Esophagus muscularis mucosa (tissue), 4 donors: ENCODE data around the gene PTPRZ1. TPM values are rescaled to one million over a fixed set of nuclear protein-coding genes. Genes with fewer than 3 reads are reported as not detected.

Source experiments
- DNase-seq: peaks from one replicate; pipeline ENCODE4 v3.0.0-alpha.2; 2017; ENCODE audit errors: extremely low spot score
- H3K27ac ChIP-seq, 4 donors: fragments of 200-600 bp; sonication (generic); replicated peaks in 1 of 4; 1 replicate in 3 of 4; 2 replicates in 1 of 4; pipeline ENCODE4 v1.5.1; 2016 to 2019; ENCODE audit warnings: mild to moderate bottlenecking in 1 of 4
- H3K27me3 ChIP-seq, 4 donors: fragments of 200-600 bp; sonication (generic); one replicate each; pipeline versions ENCODE4 v1.5.1 to v1.6.0; 2016 to 2019
- H3K36me3 ChIP-seq, 4 donors: fragments of 200-600 bp; sonication (generic); one replicate each; pipeline ENCODE4 v1.5.1; 2016 to 2019
- H3K4me1 ChIP-seq, 4 donors: fragments of 200-600 bp; sonication (generic); one replicate each; pipeline ENCODE4 v1.5.1; 2016 to 2019
- H3K4me3 ChIP-seq, 4 donors: fragments of 200-600 bp; sonication (generic); 1 replicate in 2 of 4; 2 replicates in 2 of 4; pipeline ENCODE4 v1.5.1; 2016 to 2019; ENCODE audit warnings: mild to moderate bottlenecking in 4 of 4, moderate library complexity in 1 of 4
- H3K9me3 ChIP-seq, 4 donors: fragments of 200-600 bp; sonication (generic); 1 replicate in 3 of 4; 2 replicates in 1 of 4; pipeline ENCODE4 v1.5.1; 2016 to 2019
- CTCF ChIP-seq, 3 experiments: fragments of 200-600 bp in 2 of 3; fragments of 450-650 bp in 1 of 3; sonication (generic) in 2 of 3; IDR thresholded peaks; one replicate each; pipeline ENCODE4 v1.5.1; 2017 to 2019; ENCODE audit warnings: antibody characterized with exemption in 3 of 3, mild to moderate bottlenecking in 2 of 3, moderate library complexity in 1 of 3
- EP300 ChIP-seq: sonication (generic); formaldehyde crosslinking; IDR thresholded peaks from one replicate; pipeline ENCODE4 v1.6.1; 2017; ENCODE audit warnings: antibody characterized with exemption
- POLR2A ChIP-seq: fragments of 450-650 bp; IDR thresholded peaks from one replicate; pipeline ENCODE4 v1.6.1; 2017; ENCODE audit warnings: antibody characterized with exemption, moderate library complexity, mild to moderate bottlenecking, low read depth
- POLR2AphosphoS5 ChIP-seq, 2 donors: sonication (generic); formaldehyde crosslinking; IDR thresholded peaks; one replicate each; pipeline ENCODE4 v1.6.1; 2017; ENCODE audit warnings: antibody characterized with exemption in 2 of 2
- WGBS: methylation state at CpG from one replicate; pipeline ENCODE4 v1.1.5; 2018; 5-methylcytosine and 5-hydroxymethylcytosine counted together
- intact Hi-C: fragments of 100-400 bp; cut with DNase I; formaldehyde crosslinking; loops from one replicate; pipeline ENCODE4 v1.15.1; 2023
- total RNA-seq, 4 donors: library from RNA; depleted of rRNA; stranded (reverse); fragments of >200 nt; gene quantifications; one replicate each; pipeline versions ENCODE4 v1.1.0 to v1.2.1, GENCODE V29; 2016

PTPRZ1 gene
- total RNA-seq, 4 donors from 2014 or later = 3.3 to 10.3 (median 5.4) TPM

GRCh38 chr7:121945480-121946236 lies 72.7 kb downstream of the PTPRZ1 start:
- no peak for TF ChIP-seq EP300
- TF ChIP-seq POLR2AphosphoS5 (IDR thresholded peaks at IDR 0.05) = no peak
- no peak for TF ChIP-seq CTCF (IDR thresholded peaks at IDR 0.05)
- no peak for TF ChIP-seq POLR2A
- H3K4me3 ChIP-seq = no peak overlapping the region
- intact Hi-C loops = no loop called here
- no peaks in the 10 kb centered on the region for H3K27me3 ChIP-seq
- H3K9me3 ChIP-seq = no peaks in the 10 kb centered on the region
- DNase-seq = no peak
- H3K4me1 ChIP-seq = no peaks in the 10 kb centered on the region
- no peaks in the 10 kb centered on the region for H3K36me3 ChIP-seq
- 79% methylated on average over 1 of the region's 1 CpG for WGBS
- H3K27ac ChIP-seq = no peak overlapping the region

- no peak overlapping the region for H3K27ac ChIP-seq
- H3K4me1 ChIP-seq = no peaks in the 10 kb centered on the region
- intact Hi-C loops = no loop called here
- DNase-seq = no peak
- H3K9me3 ChIP-seq = no peaks in the 10 kb centered on the region
- H3K4me3 ChIP-seq = no peak overlapping the region
- TF ChIP-seq POLR2A (no peak), CTCF (IDR thresholded peaks at IDR 0.05) (no peak), POLR2AphosphoS5 (IDR thresholded peaks at IDR 0.05) (no peak), EP300 (no peak)
- H3K36me3 ChIP-seq = no peaks in the 10 kb centered on the region
- H3K27me3 ChIP-seq = no peaks in the 10 kb centered on the region
Measured at GRCh38 chr7:121953164-121953563, 80.2 kb downstream of the PTPRZ1 start.

- Histone ChIP-seq H3K27me3 (no peaks in the 10 kb centered on the region), H3K27ac (no peak overlapping the region), H3K4me1 (no peaks in the 10 kb centered on the region), H3K9me3 (no peaks in the 10 kb centered on the region), H3K4me3 (no peak overlapping the region), H3K36me3 (no peaks in the 10 kb centered on the region)
- intact Hi-C loops = no loop called here
- 79% methylated on average over 5 of the region's 5 CpGs for WGBS
- DNase-seq = no peak
- TF ChIP-seq CTCF (IDR thresholded peaks at IDR 0.05) = no peak
- no peak for TF ChIP-seq POLR2A
- no peak for TF ChIP-seq EP300
- no peak for TF ChIP-seq POLR2AphosphoS5 (IDR thresholded peaks at IDR 0.05)
Measured at GRCh38 chr7:121953601-121954000, 80.6 kb downstream of the PTPRZ1 start.

- H3K27ac ChIP-seq = no peak overlapping the region
- no peaks in the 10 kb centered on the region for H3K4me1 ChIP-seq
- no peak overlapping the region for H3K4me3 ChIP-seq
- intact Hi-C loops = no loop called here
- WGBS = 86% methylated on average over 1 of the region's 1 CpG
- no peak for DNase-seq
- no peaks in the 10 kb centered on the region for H3K27me3 ChIP-seq
- TF ChIP-seq POLR2A (no peak), POLR2AphosphoS5 (IDR thresholded peaks at IDR 0.05) (no peak), EP300 (no peak), CTCF (IDR thresholded peaks at IDR 0.05) (no peak)
- H3K9me3 ChIP-seq = no peaks in the 10 kb centered on the region
- no peaks in the 10 kb centered on the region for H3K36me3 ChIP-seq
Measured at GRCh38 chr7:121954803-121955202, 81.8 kb downstream of the PTPRZ1 start.

GRCh38 chr7:121957626-121958025 lies 84.7 kb downstream of the PTPRZ1 start:
- WGBS = 24% methylated on average over 1 of the region's 1 CpG
- TF ChIP-seq POLR2AphosphoS5 (IDR thresholded peaks at IDR 0.05) (no peak), EP300 (no peak), CTCF (IDR thresholded peaks at IDR 0.05) (no peak), POLR2A (no peak)
- no peak for DNase-seq
- Histone ChIP-seq H3K27me3 (no peaks in the 10 kb centered on the region), H3K36me3 (no peaks in the 10 kb centered on the region), H3K4me1 (no peaks in the 10 kb centered on the region), H3K9me3 (no peaks in the 10 kb centered on the region), H3K27ac (no peak overlapping the region), H3K4me3 (no peak overlapping the region)
- intact Hi-C loops = no loop called here
